Hepatocyte (in vitro differentiated cells): Measurements from ENCODE around the gene DHFR.

Source experiments
- CTCF ChIP-seq: fragments of 200-600 bp; sonication (generic); IDR thresholded peaks from 2 replicates; pipeline ENCODE4 v1.5.1; 2016; ENCODE audit warnings: antibody characterized with exemption, mild to moderate bottlenecking; ENCODE audit not compliant: poor library complexity
- EZH2 ChIP-seq: fragments of 200-600 bp; sonication (generic); IDR thresholded peaks from 2 replicates; pipeline ENCODE4 v1.6.1; 2016; ENCODE audit warnings: antibody characterized with exemption, mild to moderate bottlenecking, borderline replicate concordance

GRCh38 chr5:80591352-80591751 is 63.4 kb downstream of the DHFR start:
- no peak for TF ChIP-seq CTCF
- no peak for TF ChIP-seq EZH2
